ENCODE results near the gene EFHD1. TPM values are rescaled to one million over a fixed set of nuclear protein-coding genes. Genes with fewer than 3 reads are reported as not detected.

EFHD1 gene
- total RNA-seq, 1 experiment from 2014 or later: 0.07 TPM

DNA sequence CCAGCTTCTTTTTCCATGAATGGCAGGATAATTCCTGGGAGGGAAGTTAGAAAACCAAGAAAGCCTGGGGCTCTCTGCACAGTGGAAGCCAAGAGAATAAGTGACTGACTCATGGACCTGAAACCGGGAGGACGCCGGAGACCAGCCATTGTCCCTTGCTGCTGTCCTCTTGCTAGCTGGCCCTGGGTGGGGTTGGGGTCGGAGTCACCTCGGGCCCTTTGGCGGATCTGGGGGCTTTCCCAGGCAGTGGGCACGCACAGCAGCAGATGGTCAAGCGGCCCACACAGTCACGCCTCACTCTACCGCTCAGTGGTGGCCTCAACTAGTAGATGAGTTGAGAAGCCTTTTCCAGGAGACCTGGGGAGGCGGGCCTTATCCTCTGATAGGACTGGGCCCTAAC lies 15.6 kb downstream of the EFHD1 start:
- no peaks in the 10 kb centered on the region for H3K4me1 ChIP-seq (ENCODE audit: insufficient read depth, low read length)
- H2AFZ ChIP-seq (ENCODE audit: low read length): no peak overlapping the region
- BruUV-seq (replicated peaks): no TSS peak
- H3K27ac ChIP-seq (ENCODE audit: low read length): no peak overlapping the region
- CTCF ChIA-PET: no interaction called here
- no peaks in the 10 kb centered on the region for H3K79me2 ChIP-seq (ENCODE audit: low read length)
- no peaks in the 10 kb centered on the region for H4K20me1 ChIP-seq (ENCODE audit: low read length)
- no peak overlapping the region for H3K9ac ChIP-seq (ENCODE audit: low read length)
- H3K36me3 ChIP-seq (ENCODE audit: low read depth, low read length): no peaks in the 10 kb centered on the region
- H3K27me3 ChIP-seq (ENCODE audit: low read length): no peaks in the 10 kb centered on the region
- no peak for DNase-seq
- TF ChIP-seq EZH2 (IDR thresholded peaks at IDR 0.05; ENCODE audit: low read length, unreplicated experiment) (no peak), EZH2phosphoT487 (IDR thresholded peaks at IDR 0.05; ENCODE audit: borderline replicate concordance, low read length) (no peak)
- TF ChIP-seq, protein P1, sequence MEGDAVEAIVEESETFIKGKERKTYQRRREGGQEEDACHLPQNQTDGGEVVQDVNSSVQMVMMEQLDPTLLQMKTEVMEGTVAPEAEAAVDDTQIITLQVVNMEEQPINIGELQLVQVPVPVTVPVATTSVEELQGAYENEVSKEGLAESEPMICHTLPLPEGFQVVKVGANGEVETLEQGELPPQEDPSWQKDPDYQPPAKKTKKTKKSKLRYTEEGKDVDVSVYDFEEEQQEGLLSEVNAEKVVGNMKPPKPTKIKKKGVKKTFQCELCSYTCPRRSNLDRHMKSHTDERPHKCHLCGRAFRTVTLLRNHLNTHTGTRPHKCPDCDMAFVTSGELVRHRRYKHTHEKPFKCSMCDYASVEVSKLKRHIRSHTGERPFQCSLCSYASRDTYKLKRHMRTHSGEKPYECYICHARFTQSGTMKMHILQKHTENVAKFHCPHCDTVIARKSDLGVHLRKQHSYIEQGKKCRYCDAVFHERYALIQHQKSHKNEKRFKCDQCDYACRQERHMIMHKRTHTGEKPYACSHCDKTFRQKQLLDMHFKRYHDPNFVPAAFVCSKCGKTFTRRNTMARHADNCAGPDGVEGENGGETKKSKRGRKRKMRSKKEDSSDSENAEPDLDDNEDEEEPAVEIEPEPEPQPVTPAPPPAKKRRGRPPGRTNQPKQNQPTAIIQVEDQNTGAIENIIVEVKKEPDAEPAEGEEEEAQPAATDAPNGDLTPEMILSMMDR (conservative IDR thresholded peaks at IDR 0.05; ENCODE audit: low read depth, low read length): no peak
- no peaks in the 10 kb centered on the region for H3K9me2 ChIP-seq (replicated peaks; ENCODE audit: low read length)
- no peak overlapping the region for H3K4me3 ChIP-seq (ENCODE audit: low read length)
- no peaks in the 10 kb centered on the region for H3K9me3 ChIP-seq (ENCODE audit: low read length)
- POLR2A ChIA-PET (ENCODE audit: unreplicated experiment): no interaction called here
- ATAC-seq: no peak
- no peaks in the 10 kb centered on the region for H3F3A ChIP-seq (ENCODE audit: low read length, unreplicated experiment)
- intact Hi-C loops (cut with micrococcal nuclease): no loop called here
- H3K4me2 ChIP-seq (ENCODE audit: low read length): no peak overlapping the region

- Histone ChIP-seq H2AFZ (ENCODE audit: low read length) (no peak overlapping the region), H3K9ac (ENCODE audit: low read length) (no peak overlapping the region), H3K9me2 (replicated peaks; ENCODE audit: low read length) (no peaks in the 10 kb centered on the region), H3K4me2 (ENCODE audit: low read length) (no peak overlapping the region), H3K79me2 (ENCODE audit: low read length) (no peaks in the 10 kb centered on the region), H3K27ac (ENCODE audit: low read length) (no peak overlapping the region), H3K27me3 (ENCODE audit: low read length) (no peaks in the 10 kb centered on the region), H3K9me3 (ENCODE audit: low read length) (no peaks in the 10 kb centered on the region), H4K20me1 (ENCODE audit: low read length) (no peaks in the 10 kb centered on the region), H3K36me3 (ENCODE audit: low read depth, low read length) (no peaks in the 10 kb centered on the region), H3F3A (ENCODE audit: low read length, unreplicated experiment) (no peaks in the 10 kb centered on the region), H3K4me3 (ENCODE audit: low read length) (no peak overlapping the region), H3K4me1 (ENCODE audit: insufficient read depth, low read length) (no peaks in the 10 kb centered on the region)
- POLR2A ChIA-PET (ENCODE audit: unreplicated experiment): no interaction called here
- ATAC-seq (no peak), DNase-seq (no peak)
- TF ChIP-seq EZH2 (IDR thresholded peaks at IDR 0.05; ENCODE audit: low read length, unreplicated experiment) (no peak), EZH2phosphoT487 (IDR thresholded peaks at IDR 0.05; ENCODE audit: borderline replicate concordance, low read length) (no peak)
- TF ChIP-seq, protein P1 (conservative IDR thresholded peaks at IDR 0.05; ENCODE audit: low read depth, low read length): no peak
- no TSS peak for BruUV-seq (replicated peaks)
- CTCF ChIA-PET: no interaction called here
- intact Hi-C loops (cut with micrococcal nuclease): no loop called here
These were observed 19.1 kb downstream of the EFHD1 start for GRCh38 chr2:232652505-232652851.

DNA sequence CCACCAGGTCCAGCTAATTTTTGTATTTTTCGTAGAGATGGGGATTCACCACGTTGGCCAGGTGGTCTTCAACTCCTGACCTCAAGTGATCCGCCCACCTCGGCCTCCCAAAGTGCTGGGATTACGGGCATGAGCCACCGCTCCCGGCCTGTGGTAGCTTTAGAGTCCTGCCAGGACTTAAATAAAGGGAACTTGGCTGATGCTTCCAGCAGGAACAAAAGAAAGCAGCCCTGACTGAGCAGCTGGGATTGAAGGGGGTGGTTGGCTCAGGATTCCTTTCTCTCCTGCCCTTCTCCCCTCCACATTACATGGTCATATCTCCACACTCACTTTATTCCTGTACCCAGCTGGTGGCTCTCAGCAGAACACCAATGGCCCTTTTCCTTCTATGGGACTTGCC lies 20.0 kb downstream of the EFHD1 start:
- Histone ChIP-seq H3K9me3 (ENCODE audit: low read length) (no peaks in the 10 kb centered on the region), H3K36me3 (ENCODE audit: low read depth, low read length) (no peaks in the 10 kb centered on the region), H3K79me2 (ENCODE audit: low read length) (no peaks in the 10 kb centered on the region), H3K9me2 (replicated peaks; ENCODE audit: low read length) (no peaks in the 10 kb centered on the region), H3K4me2 (ENCODE audit: low read length) (no peak overlapping the region), H3K27me3 (ENCODE audit: low read length) (no peaks in the 10 kb centered on the region), H3K27ac (ENCODE audit: low read length) (no peak overlapping the region), H3F3A (ENCODE audit: low read length, unreplicated experiment) (no peaks in the 10 kb centered on the region), H3K9ac (ENCODE audit: low read length) (no peak overlapping the region), H4K20me1 (ENCODE audit: low read length) (no peaks in the 10 kb centered on the region), H3K4me1 (ENCODE audit: insufficient read depth, low read length) (no peaks in the 10 kb centered on the region), H2AFZ (ENCODE audit: low read length) (no peak overlapping the region), H3K4me3 (ENCODE audit: low read length) (no peak overlapping the region)
- CTCF ChIA-PET: no interaction called here
- no peak for ATAC-seq
- POLR2A ChIA-PET (ENCODE audit: unreplicated experiment): no interaction called here
- no TSS peak for BruUV-seq (replicated peaks)
- DNase-seq: no peak
- intact Hi-C loops (cut with micrococcal nuclease): no loop called here
- TF ChIP-seq EZH2 (IDR thresholded peaks at IDR 0.05; ENCODE audit: low read length, unreplicated experiment) (no peak), EZH2phosphoT487 (IDR thresholded peaks at IDR 0.05; ENCODE audit: borderline replicate concordance, low read length) (no peak)
- TF ChIP-seq, protein P1 (conservative IDR thresholded peaks at IDR 0.05; ENCODE audit: low read depth, low read length): no peak
